NCI-H2227 treated with DMSO at 0.1 percent for 48 hours (cell line): ENCODE results near the gene NELL1.
A peak's percentile ranks its signal among the peaks of the same experiment; 100 is the strongest.
"Not testable (repeated sequence)": the region's sequence is repeated elsewhere in the genome, so short reads cannot be mapped to it uniquely, and the experiment has no call there.

ENCODE experiments used
- DNase-seq: peaks from one replicate; lab custom pipeline; 2025; lab: John Stamatoyannopoulos, UW

Gene NELL1

GRCh38 chr11:20770414-20770946, 101.1 kb downstream of the NELL1 start:
- no peak for DNase-seq

GRCh38 chr11:20771026-20771425, 101.6 kb downstream of the NELL1 start:
- no peak for DNase-seq

- no peak for DNase-seq
Observed at GRCh38 chr11:20771681-20772080, 102.3 kb downstream of the NELL1 start.

GRCh38 chr11:20775331-20775730, 105.9 kb downstream of the NELL1 start:
- DNase-seq, result no peak

- no peak for DNase-seq
Observed at GRCh38 chr11:20782775-20783174, 113.4 kb downstream of the NELL1 start.

GRCh38 chr11:20783220-20783619, 113.8 kb downstream of the NELL1 start:
- no peak for DNase-seq

DNA sequence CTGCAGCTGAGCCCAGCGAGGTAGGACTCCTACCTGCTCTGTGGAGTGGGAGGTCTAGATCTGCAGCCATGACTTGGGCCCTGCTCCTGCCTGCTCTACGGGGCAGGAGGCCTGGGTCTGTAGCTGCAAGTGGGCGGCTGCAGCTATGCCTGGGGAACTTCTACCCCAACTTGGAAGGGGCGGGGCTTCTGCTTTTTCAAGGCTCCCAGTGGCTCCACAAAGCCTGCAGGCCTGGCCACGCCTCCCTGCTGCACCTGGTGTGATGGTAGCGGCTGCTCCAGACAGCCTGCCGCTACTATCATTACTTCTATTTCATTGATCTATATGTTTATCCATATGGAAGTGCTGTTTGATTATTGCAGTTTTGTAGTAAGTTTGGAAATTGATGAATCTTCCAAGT, 121.2 kb downstream of the NELL1 start:
- no peak for DNase-seq

GRCh38 chr11:20795005-20795404, 125.6 kb downstream of the NELL1 start:
- DNase-seq, result no peak

DNA sequence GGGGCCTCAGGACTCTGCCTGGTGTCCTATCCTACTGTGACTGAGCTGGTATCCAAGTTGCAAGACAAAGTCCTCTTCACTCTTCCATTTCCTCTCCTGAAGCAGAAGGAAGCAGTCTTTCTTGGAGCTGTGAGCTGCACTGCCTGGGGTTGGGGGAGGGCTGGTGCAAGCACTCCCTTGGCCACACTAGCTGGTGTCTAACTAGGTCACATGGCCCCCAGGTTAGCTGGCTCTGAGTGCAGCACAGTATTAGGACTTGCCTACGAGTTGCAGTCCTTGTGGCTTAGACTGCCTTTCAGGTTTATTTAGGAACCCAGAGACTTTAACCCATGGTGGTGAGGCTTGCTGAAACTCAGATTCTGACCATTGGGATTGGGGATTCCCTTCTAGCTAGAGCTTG, 138.9 kb downstream of the NELL1 start:
- DNase-seq, result no peak

GRCh38 chr11:20821046-20821445, 151.7 kb downstream of the NELL1 start:
- DNase-seq, result no peak

- no peak for DNase-seq
Observed at GRCh38 chr11:20821470-20821869, 152.1 kb downstream of the NELL1 start.

DNA sequence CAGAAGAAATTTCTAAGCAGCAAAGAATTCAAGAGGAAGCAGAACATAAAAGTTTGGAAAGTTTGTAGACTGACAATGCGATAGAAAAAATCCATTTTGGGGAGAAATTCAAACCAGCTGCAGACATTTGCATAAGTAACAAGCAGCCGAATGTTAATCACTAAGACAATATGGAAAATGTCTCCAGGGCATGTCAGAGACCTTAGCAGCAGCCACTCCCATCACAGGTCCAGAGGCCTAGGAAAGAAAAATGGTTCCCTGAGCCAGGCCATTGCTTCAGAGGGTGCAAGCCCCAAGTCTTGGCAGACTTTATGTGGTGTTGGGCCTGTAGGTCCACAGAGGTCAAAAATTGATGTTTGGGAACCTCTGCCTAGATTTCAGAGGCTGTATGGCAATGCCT, 155.4 kb downstream of the NELL1 start:
- DNase-seq, result no peak

DNA sequence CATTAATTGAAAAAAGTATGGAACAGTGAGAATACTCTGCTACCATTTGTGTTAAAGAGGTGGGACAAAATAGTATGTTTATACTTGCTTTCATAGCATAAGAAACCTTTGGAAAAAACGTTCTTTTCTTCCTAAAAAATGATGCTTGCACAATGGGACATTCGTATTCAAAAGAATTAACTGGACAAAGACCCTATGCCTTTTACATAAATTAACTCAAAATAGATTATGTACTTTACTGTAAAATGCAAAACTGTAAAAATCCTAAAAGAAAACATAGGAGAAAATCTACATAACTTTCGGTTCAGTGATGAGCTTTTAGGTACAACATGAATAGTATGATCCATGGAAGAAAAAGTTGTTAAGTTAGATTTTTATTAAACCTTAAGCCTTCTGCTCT, 166.2 kb downstream of the NELL1 start:
- DNase-seq, result no peak

DNA sequence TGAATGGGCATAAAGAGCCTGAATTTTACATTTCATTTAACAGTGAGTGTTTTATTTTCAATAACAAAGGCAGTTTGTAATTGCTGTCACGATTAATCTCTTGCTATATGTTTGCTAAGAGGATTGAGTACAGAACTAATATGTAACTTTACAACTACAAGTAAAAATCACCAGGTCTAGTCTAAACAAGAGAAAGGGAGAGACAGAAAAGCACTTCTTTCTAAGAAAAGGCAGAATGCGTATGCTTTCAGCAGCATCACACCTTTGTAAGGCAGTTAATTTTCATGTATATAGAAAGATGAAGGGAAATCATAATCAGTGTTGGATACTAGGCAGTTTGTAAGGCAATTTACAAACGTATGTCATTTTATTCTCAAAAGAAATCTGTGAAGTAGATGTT, 169.8 kb downstream of the NELL1 start:
- no peak for DNase-seq

- DNase-seq, result no peak
Observed at GRCh38 chr11:20840341-20840740, 171.0 kb downstream of the NELL1 start.

GRCh38 chr11:20844216-20844615, 174.8 kb downstream of the NELL1 start:
- DNase-seq, result no peak

GRCh38 chr11:20844630-20845029, 175.2 kb downstream of the NELL1 start:
- no peak for DNase-seq

- no peak for DNase-seq
Observed at GRCh38 chr11:20854215-20854955, 185.0 kb downstream of the NELL1 start.

GRCh38 chr11:20861322-20861721, 191.9 kb downstream of the NELL1 start:
- no peak for DNase-seq

DNA sequence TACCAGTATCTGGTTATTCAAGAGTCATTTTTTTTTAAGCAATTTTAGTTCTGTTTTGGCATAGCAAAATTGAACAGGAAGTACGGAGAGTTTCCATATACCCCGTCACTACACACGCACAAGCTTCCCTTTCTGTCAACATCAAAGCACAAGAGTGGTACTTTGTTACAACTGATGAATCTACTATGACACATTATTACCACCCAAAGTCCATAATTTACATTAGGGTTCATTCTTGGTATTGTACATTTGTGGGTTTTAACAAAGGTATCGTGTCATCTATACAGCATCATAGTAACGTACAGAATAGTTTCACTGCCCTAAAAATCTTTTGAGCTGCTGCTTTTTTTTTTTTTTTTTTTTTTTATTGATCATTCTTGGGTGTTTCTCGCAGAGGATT, 192.9 kb downstream of the NELL1 start:
- DNase-seq, result not testable (repeated sequence)

DNA sequence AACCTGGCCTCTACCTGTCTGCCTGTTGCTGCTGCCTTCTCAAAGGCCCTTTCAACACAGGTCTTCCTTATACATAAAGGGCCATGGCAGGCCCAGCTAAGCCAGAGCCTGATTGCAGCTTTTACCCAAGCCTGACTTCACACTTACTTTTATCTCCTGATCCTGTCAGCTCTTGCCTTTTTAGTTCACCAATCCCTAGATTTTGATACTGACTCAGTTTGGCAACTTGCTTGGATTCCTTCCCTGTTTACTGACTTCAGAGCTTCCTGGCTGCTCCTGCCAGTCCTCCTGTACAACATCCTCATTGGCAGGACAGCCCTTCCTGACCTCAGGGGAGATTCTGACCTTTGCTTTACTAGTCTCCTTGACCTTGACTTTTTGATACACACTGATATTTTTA, 195.2 kb downstream of the NELL1 start:
- DNase-seq, result no peak

- no peak for DNase-seq
Observed at GRCh38 chr11:20865161-20865560, 195.8 kb downstream of the NELL1 start.

- DNase-seq, result no peak
Observed at GRCh38 chr11:20869123-20869522, 199.7 kb downstream of the NELL1 start.

GRCh38 chr11:20873054-20873453, 203.7 kb downstream of the NELL1 start:
- DNase-seq, result peak; percentile 29
